GM18508 (cell line): ENCODE measurements around the gene PTGIR.

ENCODE experiments used
- ATAC-seq: cut with Tn5 transposase; IDR thresholded peaks from one replicate; pipeline ENCODE4 v1.9.1; 2021; ENCODE audit warnings: moderate number of reproducible peaks; ENCODE audit not compliant: insufficient read depth, unreplicated experiment

Gene PTGIR, protein sequence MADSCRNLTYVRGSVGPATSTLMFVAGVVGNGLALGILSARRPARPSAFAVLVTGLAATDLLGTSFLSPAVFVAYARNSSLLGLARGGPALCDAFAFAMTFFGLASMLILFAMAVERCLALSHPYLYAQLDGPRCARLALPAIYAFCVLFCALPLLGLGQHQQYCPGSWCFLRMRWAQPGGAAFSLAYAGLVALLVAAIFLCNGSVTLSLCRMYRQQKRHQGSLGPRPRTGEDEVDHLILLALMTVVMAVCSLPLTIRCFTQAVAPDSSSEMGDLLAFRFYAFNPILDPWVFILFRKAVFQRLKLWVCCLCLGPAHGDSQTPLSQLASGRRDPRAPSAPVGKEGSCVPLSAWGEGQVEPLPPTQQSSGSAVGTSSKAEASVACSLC

DNA sequence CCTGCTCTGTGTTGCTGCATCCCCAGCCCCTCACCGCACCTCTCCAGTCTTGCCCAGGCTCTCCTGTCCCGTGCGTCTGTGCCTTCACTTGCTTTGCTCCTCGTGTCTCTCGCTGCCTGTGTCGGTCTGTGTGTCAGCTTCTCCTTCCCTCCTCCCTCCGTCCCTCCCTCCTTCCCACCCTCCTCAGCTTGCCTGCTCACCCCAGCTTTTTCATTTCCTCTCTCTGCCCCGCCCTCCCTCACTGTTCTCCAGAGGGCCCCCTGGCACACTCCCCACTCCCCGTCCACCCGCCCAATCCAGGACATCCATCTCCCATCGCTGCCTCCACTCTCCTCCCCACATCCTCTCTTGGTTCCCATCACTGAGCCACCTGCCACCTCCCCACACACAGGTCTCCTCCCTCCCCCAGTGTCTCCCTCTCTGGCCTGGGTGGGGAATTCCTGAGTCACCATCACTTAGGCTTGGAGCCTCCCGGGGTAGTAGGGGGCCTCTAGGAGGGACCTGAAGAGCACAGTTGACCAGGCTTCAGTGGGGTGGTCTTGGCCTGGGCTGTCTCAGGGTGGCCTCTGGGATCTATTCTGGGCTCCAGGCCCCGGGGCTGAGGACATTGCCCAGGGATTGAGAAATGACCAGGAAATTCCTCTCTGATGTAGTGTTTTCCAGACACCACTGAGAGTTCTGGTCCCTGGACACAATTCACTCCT, at the start of gene PTGIR:
Gene PTGIR (minus strand): TSS at position 132 of the 704 bp plus-strand sequence. CDS start 864 bp downstream, outside the sequence.
- ATAC-seq = no peak

- ATAC-seq = no peak
Measured at GRCh38 chr19:46670813-46671212, 45.9 kb upstream of the PTGIR start.

DNA sequence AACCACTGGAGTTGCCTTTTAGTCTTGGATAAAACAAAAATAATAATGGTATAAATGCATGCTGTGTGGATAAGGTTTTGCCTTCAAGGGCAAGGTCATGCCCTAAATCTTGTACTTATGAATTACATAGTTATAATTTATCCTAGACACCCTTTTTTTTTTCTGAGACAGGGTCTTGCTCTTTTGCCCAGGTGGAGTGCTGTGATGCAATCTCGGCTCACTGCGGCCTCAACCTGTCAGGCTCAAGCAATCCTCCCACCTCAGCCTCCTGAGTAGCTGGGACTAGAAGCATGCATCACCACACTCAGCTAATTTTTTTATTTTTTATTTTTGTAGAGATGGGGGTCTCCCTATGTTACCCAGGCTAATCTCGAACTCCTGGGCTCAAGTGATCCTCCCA, 43.8 kb upstream of the PTGIR start:
- ATAC-seq = no peak

- ATAC-seq = no peak
Measured at GRCh38 chr19:46665072-46665471, 40.2 kb upstream of the PTGIR start.

DNA sequence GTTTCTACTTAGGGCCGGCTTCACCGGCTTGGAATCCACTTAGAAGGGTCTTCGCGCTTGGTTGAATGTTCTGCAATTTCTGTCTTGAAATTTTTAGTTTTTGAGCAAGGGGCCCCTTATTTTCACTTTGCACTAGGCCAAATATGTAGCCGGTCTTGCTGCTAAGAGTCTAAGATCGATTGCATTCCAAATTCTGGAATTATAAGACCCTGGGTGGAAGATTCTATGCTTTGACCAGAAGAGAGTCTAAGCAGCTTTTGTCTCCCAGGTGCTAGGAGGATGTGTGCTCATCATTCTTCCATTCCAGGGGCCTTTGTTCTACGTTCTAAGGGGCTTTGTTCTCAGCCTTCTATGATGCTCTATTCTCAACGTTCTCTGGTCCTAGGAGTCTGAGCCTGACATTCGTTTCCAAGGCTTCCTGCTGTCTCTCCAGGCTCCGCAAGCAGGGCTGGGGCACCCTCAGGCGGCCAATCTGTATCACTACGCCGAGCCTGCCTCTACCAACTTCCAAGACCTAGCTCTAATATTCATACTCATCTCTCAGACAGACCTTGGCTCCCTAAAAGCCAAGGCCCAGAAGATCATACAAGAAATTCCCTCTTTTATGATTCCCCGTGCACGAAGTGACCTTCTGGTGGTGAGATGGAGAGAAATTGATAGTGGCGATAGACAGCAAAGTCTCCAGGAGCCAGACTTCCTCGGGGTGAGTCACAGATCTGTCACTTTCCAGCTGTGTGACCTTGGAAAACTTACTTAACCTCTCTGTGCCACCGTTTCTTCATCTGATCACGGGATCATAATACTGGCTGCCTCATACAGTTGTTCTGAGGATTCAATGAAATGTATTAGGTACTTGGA, 37.1 kb upstream of the PTGIR start:
- no peak for ATAC-seq

- peak; percentile 76 for ATAC-seq
Measured at GRCh38 chr19:46661020-46661731, 36.3 kb upstream of the PTGIR start, which contains the start of gene DACT3. DACT3 (minus strand) TSS chr19:46661182; CDS start chr19:46661064, 118 bp downstream.

DNA sequence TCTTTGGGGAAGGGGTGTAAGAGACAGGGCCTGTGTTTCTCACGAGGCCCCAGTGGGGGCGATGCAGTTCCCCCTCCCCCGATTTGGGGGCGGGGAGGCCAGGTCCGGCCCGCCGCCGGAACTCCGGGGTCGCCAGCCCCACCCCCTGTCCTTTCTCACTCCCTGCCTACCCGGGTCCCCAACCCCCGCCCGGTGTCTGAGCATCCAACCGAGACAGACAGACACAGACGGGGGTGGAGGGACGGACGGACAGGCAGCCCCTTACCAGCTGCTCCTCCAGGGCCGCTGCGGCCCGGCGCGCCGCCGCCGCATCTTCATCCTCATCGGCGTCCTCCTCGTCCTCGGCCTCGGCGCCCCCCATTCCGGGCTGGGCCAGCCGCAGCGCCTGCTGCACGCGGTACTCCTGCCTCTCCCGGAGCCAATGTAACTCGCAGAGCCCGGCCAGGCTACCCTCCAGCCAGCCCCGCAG, 35.7 kb upstream of the PTGIR start:
- no peak for ATAC-seq

DNA sequence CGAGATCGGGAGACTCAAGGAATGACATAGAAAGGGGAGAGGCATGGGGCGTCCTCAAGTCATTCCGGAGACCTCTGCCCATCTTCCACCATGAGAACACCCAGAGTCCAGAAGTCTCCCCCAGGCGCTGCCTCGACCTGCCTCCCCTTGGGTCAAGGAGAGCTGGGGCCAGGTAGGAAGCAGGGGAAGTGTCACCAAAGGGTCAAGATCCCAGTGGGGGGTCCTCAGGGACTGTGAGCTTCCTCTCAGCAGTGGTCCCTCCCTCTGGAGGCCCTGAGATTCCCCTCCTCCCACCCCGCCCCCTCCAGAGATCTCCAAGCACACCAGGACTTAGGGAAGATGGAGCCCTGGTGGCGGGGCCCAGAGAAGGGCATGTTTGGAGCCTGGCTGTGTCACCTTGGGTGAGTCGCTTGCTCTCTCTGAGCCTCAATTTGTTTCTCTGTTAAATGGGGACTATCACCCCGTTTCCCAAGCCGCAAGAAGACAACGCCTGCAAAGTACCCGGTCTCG, 35.2 kb upstream of the PTGIR start:
- no peak for ATAC-seq

DNA sequence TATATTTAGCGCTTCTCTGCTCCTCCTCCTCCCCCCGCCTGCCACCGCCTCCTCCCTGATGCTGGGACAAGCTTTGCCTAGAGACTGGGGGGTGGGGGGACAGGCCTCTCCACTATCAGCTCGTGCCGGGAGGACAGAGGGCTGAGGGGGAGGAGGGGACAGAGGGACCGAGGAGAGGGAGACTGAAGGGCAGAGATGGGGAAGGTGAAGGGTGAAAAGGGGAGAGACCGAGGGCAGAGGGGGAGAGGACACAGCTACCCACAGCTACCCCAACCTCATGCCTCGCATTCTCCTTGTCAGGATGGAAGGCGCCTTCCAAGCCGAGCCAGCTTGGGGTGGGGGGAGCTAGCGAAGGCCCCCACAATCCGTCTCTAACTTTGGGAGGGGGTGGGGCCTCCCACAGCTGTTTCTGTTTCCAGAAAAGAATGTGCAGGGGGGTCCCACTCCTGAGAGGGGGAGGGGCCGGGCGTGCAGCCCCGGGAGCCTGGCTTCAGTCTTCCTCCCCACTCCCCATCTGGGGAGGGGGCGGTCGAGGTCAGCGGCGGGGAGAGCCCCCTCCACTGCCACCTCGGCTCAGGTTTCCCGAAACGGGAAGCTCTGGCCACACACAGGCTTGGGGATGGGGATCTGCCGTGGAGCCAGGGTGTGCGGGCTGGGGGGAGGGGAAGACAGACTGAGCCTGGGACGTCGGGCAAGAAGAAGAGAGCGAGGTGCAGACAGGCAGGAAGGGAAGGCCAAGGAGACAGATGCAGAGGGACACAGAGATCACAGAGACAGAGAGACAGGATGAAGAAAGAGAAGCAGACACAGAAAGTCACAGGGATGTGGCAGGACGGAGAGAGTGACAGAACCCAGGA, 34.5 kb upstream of the PTGIR start:
- no peak for ATAC-seq

GRCh38 chr19:46656541-46656940, 31.7 kb upstream of the PTGIR start:
- ATAC-seq = no peak

DNA sequence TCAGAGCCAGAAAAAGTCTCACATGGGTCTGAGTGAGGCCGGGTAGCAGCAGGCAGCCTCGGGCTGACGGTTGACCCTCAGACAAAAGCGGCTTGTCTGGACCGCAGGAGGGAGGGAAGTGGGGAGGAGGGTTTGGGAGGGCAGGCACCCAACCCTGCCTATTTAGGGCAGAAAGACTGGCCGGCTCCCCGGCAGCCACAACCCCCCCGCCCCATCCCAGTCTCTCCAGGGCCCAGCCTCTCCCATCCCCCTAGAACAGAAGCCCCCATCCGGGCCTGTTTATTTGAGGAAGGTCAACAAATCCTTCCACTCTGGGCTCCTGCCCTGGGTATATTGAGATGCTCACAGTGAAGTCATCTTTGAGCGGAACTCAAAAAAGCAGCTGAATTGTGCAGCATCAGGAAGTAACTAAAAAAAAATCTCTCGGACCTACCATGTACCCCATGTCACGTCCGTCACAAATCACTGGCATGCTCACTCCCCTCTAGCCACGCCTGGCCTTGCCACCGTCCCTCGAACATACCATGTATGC, 29.8 kb upstream of the PTGIR start:
- no peak for ATAC-seq

- no peak for ATAC-seq
Measured at GRCh38 chr19:46650445-46650844, 25.6 kb upstream of the PTGIR start.

GRCh38 chr19:46648961-46649960, 24.4 kb upstream of the PTGIR start:
- ATAC-seq = no peak

- ATAC-seq = no peak
Measured at GRCh38 chr19:46648060-46648960, 23.4 kb upstream of the PTGIR start.

GRCh38 chr19:46646402-46646801, 21.5 kb upstream of the PTGIR start:
- ATAC-seq = no peak

DNA sequence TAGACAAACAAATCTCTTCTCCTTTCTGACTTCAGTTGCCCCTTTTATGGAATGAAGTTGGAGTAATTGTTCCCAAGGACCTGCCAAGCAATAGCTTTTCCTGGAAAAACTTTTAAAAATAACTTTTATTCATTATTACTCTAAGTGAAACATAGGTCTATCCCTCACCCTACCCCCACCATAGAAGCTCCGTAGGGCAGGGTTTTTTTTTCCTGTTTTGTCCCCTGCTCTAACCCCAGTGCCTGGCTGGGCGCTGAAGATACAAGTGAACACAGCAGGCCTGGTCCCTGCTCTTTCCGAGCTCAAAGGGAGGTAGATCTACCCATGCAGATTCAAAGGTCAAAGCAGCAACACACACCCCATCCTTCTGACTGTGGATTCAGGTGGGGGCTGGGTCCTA, 19.8 kb upstream of the PTGIR start:
- no peak for ATAC-seq
